Measurements from ENCODE around the gene CELF4.
A peak's percentile ranks its signal among the peaks of the same experiment; 100 is the strongest.

The CELF4 gene

DNA sequence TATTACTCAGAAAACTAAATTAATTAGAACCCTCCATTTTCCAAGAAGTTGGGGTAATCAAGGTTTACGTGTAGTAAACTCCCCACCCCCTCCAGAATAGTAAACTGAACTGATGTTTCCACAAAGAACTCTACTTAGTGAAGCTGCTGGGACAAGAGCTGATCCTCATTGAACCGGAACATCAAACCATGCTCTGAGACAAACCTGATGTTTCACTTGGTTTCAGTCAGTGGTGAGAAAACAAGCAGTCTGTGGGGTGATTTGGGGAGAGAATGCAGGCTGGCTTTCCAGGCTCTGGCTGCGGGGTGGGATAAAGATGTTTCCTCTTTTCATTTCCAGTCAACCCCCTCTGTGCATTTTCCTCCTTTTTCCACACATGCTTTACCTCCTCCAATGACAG, 38.2 kb downstream of the CELF4 start:
- no peak for DNase-seq

DNA sequence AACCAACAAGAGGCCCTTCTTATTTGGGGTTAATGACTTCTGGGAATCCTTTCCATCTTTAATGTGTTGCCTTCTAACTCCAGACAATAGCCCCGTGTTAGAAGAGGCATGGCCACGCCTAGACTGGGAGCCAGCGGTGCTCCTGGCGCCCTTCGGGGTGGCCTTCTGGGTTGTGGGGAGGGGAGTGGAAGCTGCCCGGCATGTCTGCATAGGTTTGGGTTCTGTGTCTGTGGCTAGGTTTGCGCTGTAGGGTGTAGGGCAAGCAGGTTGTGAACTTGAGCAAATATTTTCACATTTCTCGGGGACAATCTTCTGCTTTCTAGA, 40.4 kb downstream of the CELF4 start:
- DNase-seq, result no peak

DNA sequence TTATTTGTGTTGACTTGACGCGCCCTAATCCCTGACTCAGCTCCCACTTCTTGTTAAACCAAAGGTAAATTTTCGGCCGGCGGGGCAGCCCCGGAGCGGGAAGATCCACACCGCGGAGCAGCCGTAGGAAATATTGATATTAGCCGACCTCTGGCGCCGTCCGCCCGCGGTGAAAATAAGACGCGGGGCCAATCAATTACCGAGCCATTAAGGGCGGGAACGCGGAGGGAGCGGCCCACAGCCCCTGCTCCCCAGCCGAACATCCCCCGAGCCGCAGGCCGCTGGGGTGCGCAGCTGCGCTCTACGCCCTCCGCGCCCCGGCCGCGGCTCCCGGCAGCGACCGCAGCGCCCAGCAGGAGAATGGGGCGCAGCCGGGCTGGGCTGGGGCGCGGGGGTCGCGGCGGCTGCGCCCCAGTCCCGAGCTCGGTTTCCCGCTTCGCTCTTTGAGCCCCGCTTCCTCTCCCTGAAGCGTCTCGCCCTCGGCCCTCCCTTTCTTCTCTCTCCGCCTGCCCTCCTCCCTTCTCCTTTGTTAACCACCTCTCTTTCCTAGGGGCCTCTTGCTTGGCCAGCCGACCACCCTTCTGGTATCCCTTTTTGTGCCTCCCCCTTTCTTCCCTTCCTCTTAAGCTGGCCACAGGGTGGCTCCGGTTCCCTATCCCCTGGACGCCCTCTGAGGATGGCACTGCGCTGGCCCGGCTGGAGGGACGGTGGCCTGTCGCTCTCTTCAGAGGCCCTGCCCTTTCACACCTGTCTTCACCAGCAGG, 40.9 kb downstream of the CELF4 start:
- no peak for DNase-seq

DNA sequence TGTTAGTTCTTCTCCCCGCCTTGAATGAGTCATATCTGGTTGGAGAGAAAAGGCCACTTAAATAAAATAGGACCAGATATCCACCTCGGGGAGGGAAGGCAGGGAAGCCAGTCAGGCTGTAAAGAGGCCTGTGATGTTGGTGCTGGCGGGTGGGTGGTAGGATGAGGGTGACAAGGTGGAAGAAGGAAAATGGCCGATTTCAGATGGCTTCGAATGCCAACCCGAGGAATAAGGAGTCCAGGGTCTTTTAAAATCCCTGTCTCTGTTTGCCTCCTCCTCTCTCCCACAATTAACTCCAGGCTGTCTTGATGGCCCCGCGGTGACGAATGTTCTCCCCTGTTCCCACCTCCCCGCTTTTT, 41.5 kb downstream of the CELF4 start:
- DNase-seq, result no peak

DNA sequence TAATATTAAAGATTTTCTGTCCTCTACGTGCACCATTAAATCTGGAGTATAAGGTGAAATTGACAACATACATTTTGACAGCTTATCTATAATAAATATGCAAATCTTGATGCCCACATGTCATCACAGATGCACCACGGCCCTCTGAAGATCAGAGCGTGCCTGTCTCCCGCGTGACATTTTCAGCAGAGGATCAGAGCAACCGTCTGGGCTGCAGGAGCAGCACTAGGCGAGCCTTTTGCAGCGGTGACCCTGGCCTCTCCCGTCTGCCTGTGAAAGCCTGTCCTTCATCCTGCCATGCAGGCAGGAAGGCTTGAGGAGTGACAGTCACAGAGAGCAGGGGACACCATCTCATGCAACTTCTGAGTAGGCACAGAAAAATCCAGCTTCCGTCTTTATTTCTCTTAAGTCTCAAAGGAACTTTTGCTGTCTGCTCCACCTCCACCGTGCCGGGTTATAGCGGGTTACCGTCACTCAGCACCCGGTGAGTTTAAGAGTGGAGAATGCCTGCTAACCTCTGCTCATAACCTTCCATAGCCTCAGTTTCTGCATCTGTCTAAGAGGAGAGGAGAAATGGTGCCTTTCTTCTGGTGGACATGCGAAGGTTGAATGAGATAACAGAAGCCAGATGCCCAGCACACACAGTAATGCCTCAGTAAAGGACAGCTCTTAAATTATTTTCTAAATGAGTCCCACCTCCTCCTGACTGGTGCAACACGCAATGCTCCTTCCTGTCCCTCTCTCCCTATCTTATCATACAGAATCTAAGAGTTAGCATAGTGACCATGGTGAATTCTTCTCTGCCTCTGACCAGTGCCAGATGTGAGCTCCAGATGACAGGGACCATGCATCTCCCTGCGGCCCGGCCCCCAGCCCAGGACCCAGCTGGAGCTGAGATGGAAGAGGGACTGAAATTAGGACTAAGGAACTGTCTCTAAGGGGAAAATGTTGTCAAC, 43.8 kb downstream of the CELF4 start:
- DNase-seq, result no peak

DNA sequence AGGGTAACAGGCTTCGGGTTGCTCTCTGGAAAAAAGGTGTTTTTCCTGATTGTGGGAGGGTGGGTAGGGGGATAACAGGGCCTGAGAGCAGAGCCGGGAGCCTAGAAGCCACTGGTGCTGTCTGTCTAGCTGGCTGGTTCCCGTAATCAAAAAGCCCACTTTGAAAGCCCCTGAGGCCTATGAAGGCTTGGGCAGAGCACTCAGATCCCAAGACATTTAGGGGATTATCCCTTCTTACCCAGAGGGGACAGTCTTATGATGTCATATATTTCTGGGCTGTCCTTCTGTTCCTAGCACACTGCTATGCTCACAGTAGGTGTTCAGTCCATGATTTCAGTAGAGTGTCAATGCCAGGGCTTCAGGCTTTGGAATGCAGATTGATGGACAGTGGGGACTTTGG, 45.1 kb downstream of the CELF4 start:
- no peak for DNase-seq

DNA sequence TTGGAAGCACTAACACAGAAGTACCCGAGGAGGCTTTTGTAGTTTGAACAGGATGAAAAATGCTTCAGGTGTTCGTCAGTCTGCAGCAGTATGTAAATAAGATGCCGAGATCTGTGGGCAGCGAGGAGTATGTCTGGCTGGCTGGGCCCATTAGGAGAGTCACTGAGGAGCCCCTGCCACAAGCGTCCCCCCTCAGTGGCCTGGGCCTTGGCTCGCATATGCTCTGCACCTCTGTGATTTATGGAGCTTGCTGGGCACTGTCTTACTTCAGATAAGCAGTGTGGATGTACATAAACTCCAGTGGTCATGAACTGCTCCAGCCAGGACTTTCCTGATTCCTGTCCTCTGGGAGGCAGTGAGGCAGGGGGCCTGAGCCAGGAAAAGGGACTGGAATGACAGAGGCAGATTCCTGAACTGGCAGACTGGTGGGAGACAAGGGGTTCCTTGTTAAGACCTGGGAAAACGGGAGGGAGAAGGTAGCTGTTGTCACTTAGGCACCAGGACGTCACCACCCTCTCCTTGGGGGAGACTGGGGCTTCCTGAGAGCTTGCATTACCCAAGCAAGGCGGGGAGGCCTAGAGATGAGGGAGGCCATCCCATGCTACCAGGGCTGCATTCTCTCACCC, 46.0 kb downstream of the CELF4 start:
- no peak for DNase-seq

DNA sequence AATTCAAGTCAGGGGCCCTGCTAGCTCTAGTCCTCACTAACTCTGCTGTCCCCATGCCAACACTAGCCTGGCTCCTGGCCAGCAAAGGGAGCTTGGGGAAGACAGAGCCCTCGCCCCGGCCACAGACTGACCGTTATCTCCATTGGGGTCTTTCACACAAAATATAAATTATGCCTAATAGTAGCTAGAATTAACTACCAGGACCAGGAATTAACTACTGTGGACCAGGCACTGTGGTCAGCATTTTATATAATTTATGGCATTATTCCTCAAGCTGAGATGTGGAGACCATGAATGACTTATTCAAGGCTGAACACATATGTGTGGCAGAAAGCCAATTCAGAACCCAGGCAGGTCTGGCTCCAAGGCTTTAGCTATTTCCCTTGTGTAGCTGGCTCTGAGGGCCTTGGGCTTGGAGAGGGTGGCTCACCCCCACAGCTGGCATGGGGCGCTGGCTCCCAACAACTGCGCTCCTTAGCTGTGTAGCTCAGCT, 49.2 kb downstream of the CELF4 start:
- DNase-seq, result peak in 3 of 56 donors; percentile 11 to 27 (median 14)

DNA sequence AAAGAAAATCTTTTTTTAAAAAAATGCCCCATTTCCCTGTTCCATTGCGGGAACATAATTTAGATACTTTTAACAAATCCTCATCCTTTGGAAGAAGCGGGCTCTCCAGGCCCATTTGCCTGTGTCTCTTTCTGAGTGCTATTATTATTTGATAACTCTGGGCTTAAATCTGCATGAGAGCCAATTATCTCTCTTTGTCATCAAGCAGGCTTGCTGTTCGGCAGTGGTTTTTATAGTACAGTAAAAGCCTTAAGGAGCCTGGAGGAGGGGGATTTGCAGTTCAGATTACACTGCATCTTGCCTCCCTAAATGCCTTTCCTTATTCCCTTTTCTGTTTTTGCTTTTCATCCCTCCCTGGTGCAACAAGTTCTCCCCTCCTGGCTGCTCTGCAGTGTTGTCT, 50.6 kb downstream of the CELF4 start:
- no peak for DNase-seq

DNA sequence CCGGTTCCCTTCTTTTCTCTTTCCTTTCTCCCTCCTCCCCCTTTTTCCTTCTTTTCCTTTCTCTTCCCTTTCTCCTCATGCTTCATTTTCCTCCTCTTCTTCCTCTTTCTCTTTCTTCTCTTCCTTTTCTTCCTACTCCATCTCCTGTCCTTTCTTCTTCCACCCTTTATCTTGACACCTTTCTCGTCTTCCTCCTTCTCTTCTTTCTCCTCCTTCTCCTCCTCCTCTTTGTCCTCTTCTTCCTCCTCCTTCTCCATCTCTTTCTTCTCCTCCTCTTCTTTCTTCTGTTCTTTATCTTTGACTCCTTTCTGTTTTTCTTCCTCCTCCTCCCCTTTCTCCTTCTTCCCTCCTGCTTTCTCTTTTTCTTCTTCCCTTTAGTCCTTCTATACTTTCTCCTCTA, 53.2 kb downstream of the CELF4 start:
- DNase-seq, result no peak

DNA sequence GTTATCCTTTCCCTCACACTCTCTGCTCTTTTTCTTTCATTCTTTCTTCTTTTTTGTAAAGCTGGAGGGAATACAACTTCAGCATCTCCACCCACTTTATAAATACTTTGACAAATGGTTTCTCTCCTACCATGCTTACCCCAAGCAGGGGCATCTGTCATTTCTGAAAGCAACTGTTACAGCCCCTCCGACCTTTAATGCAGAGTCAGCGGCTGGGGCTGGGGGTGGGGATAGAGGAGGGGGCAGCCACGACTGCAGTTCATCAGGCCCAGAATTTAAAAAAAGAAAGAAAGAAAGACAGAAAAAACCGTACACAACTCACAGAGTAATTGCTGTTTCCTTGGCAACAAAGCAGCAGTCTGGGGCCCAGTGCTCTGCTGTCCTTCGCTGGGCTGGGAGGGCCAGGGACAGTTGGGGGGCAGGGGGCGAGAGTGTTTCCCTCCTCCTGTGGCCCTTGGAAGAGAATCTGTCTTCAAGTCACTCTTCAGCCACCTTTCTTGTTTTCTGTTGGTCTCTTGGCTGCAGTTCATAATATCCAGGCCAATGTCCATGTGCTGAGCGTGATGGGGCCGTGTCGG, 53.8 kb downstream of the CELF4 start:
- no peak for DNase-seq

DNA sequence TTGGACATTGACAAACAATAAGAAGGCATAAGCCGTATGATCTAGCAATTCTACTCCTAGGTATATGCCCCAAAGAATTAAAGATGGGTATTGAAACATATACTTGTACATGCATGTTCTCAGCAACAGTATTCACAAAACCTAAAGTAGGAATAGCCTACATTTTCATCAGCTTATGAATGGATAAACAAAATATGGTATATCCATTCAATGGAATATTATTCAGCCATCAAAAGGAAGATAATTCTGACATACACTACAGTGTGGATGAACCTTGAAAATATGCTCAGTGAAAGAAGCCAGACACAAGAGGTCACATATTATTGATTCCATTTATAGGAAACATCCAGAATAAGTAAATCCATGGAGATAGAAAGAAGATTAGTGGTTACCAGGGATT, 56.0 kb downstream of the CELF4 start:
- DNase-seq, result no peak

DNA sequence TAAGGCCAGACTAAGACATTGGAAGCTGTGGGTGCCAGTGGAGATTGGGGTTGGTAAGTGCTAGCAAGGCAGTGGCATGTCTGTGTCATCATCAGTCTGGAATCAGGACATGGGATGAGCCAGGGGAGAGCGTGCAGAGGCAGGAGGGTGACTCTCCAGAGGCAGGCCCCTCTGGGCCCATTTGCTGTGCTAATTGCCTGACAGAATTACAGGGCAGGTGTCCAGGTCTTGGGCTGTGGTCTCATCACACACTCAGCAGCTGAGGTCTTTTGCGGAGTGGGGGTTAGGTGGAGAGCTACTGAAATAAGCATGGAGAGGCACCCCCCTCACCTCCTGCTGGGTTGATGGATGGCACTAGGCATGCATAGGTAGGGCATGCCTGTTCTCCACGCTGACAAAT, 57.4 kb downstream of the CELF4 start:
- DNase-seq, result no peak

DNA sequence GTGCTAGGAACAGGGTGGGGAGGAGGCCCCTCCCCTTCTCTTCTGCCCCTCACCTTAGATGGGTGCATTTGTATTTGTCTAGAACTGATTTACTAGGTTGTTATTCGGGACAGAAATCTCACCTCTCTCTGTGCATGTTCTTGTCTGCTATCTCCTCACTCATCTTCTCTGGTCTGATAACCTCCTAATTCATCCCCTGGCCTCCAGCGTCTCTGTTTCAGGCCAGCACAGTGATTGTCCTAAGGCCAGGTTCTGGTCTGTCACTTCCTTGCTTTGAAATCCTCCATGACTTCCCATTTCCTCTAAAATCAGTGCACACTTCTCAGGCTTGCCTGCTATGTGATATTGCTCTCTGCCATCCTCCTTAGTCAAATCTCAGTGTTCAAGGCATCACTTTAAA, 58.4 kb downstream of the CELF4 start:
- DNase-seq, result no peak

DNA sequence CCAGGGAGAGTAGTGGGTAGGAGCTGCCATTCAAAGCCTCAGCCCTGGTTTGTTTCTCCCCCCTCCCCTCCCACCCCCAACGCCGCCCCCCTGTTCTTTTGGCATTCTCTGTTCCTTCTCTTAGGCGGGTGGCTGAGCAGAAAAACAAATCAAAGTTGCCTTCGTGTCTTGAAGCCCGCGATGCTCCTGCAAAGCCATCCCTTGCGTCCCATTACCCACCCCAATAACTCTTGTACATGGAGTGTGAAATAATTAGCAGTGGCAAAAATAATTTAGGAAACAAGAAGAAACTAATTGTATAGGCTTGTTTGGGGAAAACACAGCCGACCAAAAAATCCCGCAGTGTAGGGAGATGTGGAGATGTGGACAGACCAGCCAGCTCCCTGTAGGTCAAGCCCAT, 59.6 kb downstream of the CELF4 start:
- DNase-seq, result peak in 4 of 56 donors; percentile 15 to 25 (median 21)

DNA sequence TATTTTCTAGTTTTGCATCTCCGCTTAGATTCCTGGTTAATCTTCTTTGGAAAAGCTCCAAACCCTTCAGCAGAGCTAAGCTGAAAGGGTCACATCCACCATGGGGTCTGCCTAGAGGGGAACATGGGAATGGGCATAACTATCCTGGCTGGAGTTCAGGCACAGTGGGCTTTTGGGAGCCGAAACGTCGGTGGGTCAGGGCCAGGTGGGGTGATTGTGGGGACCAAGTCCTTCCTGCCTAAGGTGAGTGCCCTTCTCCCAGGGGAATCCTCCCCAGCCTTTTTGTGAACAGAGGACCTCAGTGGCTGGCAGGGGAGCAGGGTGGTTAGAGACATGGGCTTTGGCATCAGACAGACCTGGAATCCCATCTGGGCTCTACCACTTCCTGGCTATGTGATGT, 60.3 kb downstream of the CELF4 start:
- no peak for DNase-seq

DNA sequence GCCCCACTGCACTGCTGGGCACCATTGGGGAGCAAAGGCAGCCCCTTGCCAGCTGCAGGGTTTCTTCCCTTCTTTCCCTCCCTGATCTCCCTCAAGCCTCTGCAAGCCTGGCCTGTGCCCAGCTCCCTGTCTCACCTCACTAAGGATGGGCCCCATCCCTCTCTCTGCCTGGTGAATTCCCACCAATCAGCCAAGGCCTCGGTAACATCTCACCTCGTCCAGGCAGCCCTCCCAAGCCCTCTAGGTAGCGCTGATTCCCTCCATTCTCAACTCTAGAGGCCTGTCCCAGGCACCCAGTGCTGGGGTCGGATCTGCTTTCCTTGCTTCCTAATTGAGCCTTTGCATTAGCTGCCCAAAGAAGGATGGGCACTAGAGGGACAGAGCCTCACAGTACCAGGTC, 63.0 kb downstream of the CELF4 start:
- no peak for DNase-seq

DNA sequence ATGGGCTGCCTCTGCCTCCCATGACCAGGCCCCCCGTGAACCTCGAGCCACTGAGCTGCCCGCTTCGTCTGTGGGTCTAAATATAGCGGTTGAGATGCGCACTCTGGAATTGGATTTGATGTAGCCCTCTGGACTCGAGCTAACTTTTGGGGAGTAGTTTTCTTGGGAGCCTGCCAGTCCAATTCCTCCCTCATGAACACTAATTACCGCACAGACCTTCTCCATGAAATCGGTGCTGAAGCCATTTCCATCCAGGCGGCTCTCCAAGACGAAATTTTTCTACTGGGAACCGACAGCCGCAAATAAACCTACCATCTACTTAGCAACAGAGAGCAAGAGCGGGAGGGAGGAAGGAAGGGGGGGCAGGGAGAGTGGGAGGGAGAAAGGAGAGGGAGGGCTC, 63.6 kb downstream of the CELF4 start:
- peak in 19 of 56 donors; percentile 7 to 67 (median 29) for DNase-seq

DNA sequence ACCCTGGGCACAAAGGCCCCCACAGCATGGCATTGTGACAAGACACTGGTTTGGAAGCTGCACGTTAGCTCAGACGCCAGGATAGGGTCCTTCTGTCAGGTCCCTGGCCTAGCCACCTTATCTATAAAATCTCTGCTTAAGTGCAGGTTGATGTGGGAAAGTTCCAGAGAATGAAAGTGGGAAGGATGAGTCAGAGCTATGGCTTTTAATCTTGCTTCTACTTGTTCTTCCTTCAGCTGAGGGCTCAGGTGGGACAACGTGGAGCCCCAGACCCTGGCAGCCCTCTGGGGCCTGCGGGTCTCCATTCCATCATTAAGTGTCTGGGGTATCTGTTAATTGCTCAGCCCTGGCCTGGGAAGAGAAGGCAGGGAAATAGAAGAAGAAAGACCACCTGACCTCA, 64.5 kb downstream of the CELF4 start:
- DNase-seq, result no peak

DNA sequence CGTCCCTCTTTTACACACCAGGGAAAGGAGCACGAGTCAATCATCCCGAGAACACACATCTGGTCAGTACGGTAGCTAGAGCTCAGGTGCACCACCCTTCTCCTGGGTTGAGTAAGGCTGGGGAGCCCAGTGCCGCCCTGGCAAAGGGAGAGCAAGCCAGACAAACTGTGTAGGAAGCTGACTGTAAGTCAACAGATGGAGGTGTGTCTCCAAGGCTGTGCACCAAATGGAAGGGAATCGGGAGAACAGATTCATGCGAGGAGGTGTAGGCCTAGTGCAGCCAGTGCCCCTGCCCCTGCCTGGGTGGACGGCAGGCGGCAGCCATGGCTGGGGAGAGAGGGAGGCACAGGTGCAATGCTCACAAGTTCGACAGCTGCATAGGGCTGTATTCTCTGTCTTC, 65.7 kb downstream of the CELF4 start:
- no peak for DNase-seq

DNA sequence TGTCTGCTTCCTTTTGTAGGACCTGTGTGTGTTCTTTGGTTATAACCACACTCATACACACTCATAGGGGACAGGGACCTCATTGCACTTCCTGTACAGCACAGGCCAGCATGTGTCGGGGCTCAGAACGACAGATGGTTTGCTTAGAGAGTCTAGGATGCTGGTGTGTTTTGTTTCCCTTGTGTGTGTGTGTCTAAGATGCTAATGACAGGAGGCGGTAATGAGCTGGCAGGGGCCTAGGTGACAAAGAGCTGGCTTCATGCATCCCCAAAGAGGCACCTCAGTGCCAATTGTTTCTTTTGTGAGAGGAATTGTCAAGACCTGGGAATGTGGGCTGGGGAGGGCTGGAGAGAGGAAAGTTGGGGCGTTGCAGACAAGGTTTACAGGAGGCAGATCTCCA, 66.6 kb downstream of the CELF4 start:
- DNase-seq, result no peak
